ENCODE results near the gene SHROOM3. TPM values are rescaled to one million over a fixed set of nuclear protein-coding genes. Genes with fewer than 3 reads are reported as not detected.

SHROOM3 gene
- total RNA-seq, 1 experiment from 2014 or later = 27.6 TPM

- Histone ChIP-seq H2BK120ac (ENCODE audit: low read depth, low read length, poor library complexity, severe bottlenecking) (no peak overlapping the region), H2AK5ac (ENCODE audit: insufficient read length, low read length) (no peak overlapping the region), H3K4me1 (ENCODE audit: insufficient read depth, low read length) (peaks cover 8% of the 10 kb centered on the region), H3K23me2 (ENCODE audit: insufficient read length, low read depth, low read length, poor library complexity, severe bottlenecking) (no peaks in the 10 kb centered on the region), H2BK15ac (ENCODE audit: low read depth, low read length) (no peak overlapping the region), H3K79me1 (ENCODE audit: insufficient read depth, low read depth, low read length, poor library complexity, severe bottlenecking) (no peaks in the 10 kb centered on the region), H2BK12ac (ENCODE audit: insufficient read length, low read depth, low read length) (no peak overlapping the region), H3K79me2 (ENCODE audit: insufficient read depth, low read length) (no peaks in the 10 kb centered on the region), H3K4ac (ENCODE audit: low read depth, low read length) (no peak overlapping the region), H3K9me3 (ENCODE audit: control insufficient read depth, low read depth, low read length) (no peaks in the 10 kb centered on the region), H3K9ac (ENCODE audit: extremely low read depth, insufficient read length, low read length) (no peak overlapping the region), H3T11ph (ENCODE audit: low read length) (no peak overlapping the region), H4K20me1 (ENCODE audit: control insufficient read depth, insufficient read depth, insufficient read length) (no peaks in the 10 kb centered on the region), H2AFZ (ENCODE audit: low read length) (no peak overlapping the region), H3K14ac (ENCODE audit: insufficient read depth, low read length) (no peak overlapping the region), H3K56ac (ENCODE audit: insufficient read length, low read depth, low read length) (no peak overlapping the region), H3K18ac (ENCODE audit: insufficient read length, low read depth, low read length) (no peak overlapping the region), H3K27ac (ENCODE audit: insufficient read length, low read depth, low read length) (no peak overlapping the region), H3K23ac (ENCODE audit: insufficient read length, low read depth, low read length) (no peak overlapping the region), H2BK20ac (ENCODE audit: low read depth, low read length, poor library complexity, severe bottlenecking) (no peak overlapping the region), H4K8ac (replicated peaks; ENCODE audit: insufficient read length, low read depth, low read length) (no peak overlapping the region), H3K4me2 (ENCODE audit: insufficient read depth, insufficient read length, low read length) (no peak overlapping the region), H4K5ac (ENCODE audit: insufficient read length, low read depth, low read length) (no peak overlapping the region), H2BK5ac (ENCODE audit: insufficient read length, low read length) (no peak overlapping the region), H4K91ac (ENCODE audit: insufficient read length, low read depth, low read length) (no peak overlapping the region), H3K27me3 (ENCODE audit: insufficient read depth, low read length) (no peaks in the 10 kb centered on the region)
- Mint-ChIP-seq H3K9me3 (no peaks in the 10 kb centered on the region; a peak in 1 of 5 replicates), H3K4me3 (no peak overlapping the region), H3K4me1 (peaks cover 40 to 46% of the 10 kb centered on the region in 2 experiments), H3K36me3 (ENCODE audit: insufficient read depth in 1 of 3, low read depth in 3 of 3) (no peaks in the 10 kb centered on the region), H3K27ac (no peak overlapping the region; a peak in 1 of 7 replicates), H3K27me3 (ENCODE audit: low read depth) (no peaks in the 10 kb centered on the region; the same call in 1 of the 2 replicates)
- WGBS (ENCODE audit: extremely low coverage, insufficient read length, low lambda C conversion rate) = no CpG with 5 or more reads among the region's 2 CpGs
- no peak for DNase-seq
- TF ChIP-seq CTCF (conservative IDR thresholded peaks at IDR 0.05) = no peak
These were observed 127.1 kb downstream of the SHROOM3 start for GRCh38 chr4:76562161-76562560.
